ENCODE measurements around the gene STMP1. TPM values are rescaled to one million over a fixed set of nuclear protein-coding genes. Genes with fewer than 3 reads are reported as not detected.

STMP1 gene
- total RNA-seq, 1 experiment from 2014 or later: 38.4 TPM

GRCh38 chr7:135685306-135686084, 23.2 kb downstream of the STMP1 start:
- Histone ChIP-seq H4K91ac (ENCODE audit: insufficient read length, low read depth, low read length) (no peak overlapping the region), H3K27ac (ENCODE audit: insufficient read length, low read depth, low read length) (no peak overlapping the region), H3K4me2 (ENCODE audit: insufficient read depth, insufficient read length, low read length) (no peak overlapping the region), H3K18ac (ENCODE audit: insufficient read length, low read depth, low read length) (no peak overlapping the region), H2BK5ac (ENCODE audit: insufficient read length, low read length) (no peak overlapping the region), H3K56ac (ENCODE audit: insufficient read length, low read depth, low read length) (no peak overlapping the region), H3K9me3 (ENCODE audit: control insufficient read depth, low read depth, low read length) (no peaks in the 10 kb centered on the region), H2BK120ac (ENCODE audit: low read depth, low read length, poor library complexity, severe bottlenecking) (no peak overlapping the region), H2AFZ (ENCODE audit: low read length) (no peak overlapping the region), H2BK20ac (ENCODE audit: low read depth, low read length, poor library complexity, severe bottlenecking) (no peak overlapping the region), H4K5ac (ENCODE audit: insufficient read length, low read depth, low read length) (no peak overlapping the region), H2AK5ac (ENCODE audit: insufficient read length, low read length) (no peak overlapping the region), H3K23me2 (ENCODE audit: insufficient read length, low read depth, low read length, poor library complexity, severe bottlenecking) (no peaks in the 10 kb centered on the region), H3K27me3 (ENCODE audit: insufficient read depth, low read length) (no peaks in the 10 kb centered on the region), H4K20me1 (ENCODE audit: control insufficient read depth, insufficient read depth, insufficient read length) (no peaks in the 10 kb centered on the region), H3K4me1 (ENCODE audit: insufficient read depth, low read length) (no peaks in the 10 kb centered on the region; the same call in 1 of the 2 replicates), H3K79me2 (ENCODE audit: insufficient read depth, low read length) (no peaks in the 10 kb centered on the region), H2BK15ac (ENCODE audit: low read depth, low read length) (no peak overlapping the region), H3K79me1 (ENCODE audit: insufficient read depth, low read depth, low read length, poor library complexity, severe bottlenecking) (no peaks in the 10 kb centered on the region), H2BK12ac (ENCODE audit: insufficient read length, low read depth, low read length) (no peak overlapping the region), H3K4ac (ENCODE audit: low read depth, low read length) (no peak overlapping the region), H4K8ac (replicated peaks; ENCODE audit: insufficient read length, low read depth, low read length) (no peak overlapping the region), H3K9ac (ENCODE audit: extremely low read depth, insufficient read length, low read length) (no peak overlapping the region), H3T11ph (ENCODE audit: low read length) (no peak overlapping the region), H3K14ac (ENCODE audit: insufficient read depth, low read length) (no peak overlapping the region), H3K23ac (ENCODE audit: insufficient read length, low read depth, low read length) (no peak overlapping the region)
- WGBS (ENCODE audit: extremely low coverage, insufficient read length, low lambda C conversion rate): no CpG with 5 or more reads among the region's 9 CpGs
- Mint-ChIP-seq H3K4me1 (peaks cover 0 to 6% of the 10 kb centered on the region in 2 experiments; a peak in 1 of 4 replicates), H3K27ac (peak overlapping the region in 1 of 3 experiments; percentile 38; a peak in 1 of 7 replicates), H3K36me3 (ENCODE audit: insufficient read depth in 1 of 3, low read depth in 3 of 3) (peaks cover 0 to 19% (median 7%) of the 10 kb centered on the region in 3 experiments; a peak in 4 of 7 replicates), H3K9me3 (no peaks in the 10 kb centered on the region), H3K27me3 (ENCODE audit: low read depth) (no peaks in the 10 kb centered on the region), H3K4me3 (no peak overlapping the region)
- no peak for DNase-seq
- TF ChIP-seq, protein P1, sequence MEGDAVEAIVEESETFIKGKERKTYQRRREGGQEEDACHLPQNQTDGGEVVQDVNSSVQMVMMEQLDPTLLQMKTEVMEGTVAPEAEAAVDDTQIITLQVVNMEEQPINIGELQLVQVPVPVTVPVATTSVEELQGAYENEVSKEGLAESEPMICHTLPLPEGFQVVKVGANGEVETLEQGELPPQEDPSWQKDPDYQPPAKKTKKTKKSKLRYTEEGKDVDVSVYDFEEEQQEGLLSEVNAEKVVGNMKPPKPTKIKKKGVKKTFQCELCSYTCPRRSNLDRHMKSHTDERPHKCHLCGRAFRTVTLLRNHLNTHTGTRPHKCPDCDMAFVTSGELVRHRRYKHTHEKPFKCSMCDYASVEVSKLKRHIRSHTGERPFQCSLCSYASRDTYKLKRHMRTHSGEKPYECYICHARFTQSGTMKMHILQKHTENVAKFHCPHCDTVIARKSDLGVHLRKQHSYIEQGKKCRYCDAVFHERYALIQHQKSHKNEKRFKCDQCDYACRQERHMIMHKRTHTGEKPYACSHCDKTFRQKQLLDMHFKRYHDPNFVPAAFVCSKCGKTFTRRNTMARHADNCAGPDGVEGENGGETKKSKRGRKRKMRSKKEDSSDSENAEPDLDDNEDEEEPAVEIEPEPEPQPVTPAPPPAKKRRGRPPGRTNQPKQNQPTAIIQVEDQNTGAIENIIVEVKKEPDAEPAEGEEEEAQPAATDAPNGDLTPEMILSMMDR (conservative IDR thresholded peaks at IDR 0.05): no peak

Data from H9 (cell line).